OCI-LY1 (cell line): ENCODE measurements around the gene LMTK3.

Experiments
- H2AFZ ChIP-seq: fragments of 200-600 bp; sonication (generic), shearing (Covaris generic); 2 replicates; pipeline ENCODE4 v1.6.0; 2014; ENCODE audit warnings: antibody characterized with exemption, mild to moderate bottlenecking, low read length
- H3F3A ChIP-seq: fragments of 200-600 bp; sonication (generic), shearing (Covaris generic); 2 replicates; pipeline ENCODE4 v1.6.0; 2014; ENCODE audit warnings: mild to moderate bottlenecking, antibody characterized with exemption, low read length, moderate library complexity; ENCODE audit not compliant: insufficient read depth
- H3K27ac ChIP-seq: fragments of 200-600 bp; sonication (generic); 2 replicates; pipeline ENCODE4 v1.5.1; 2014; ENCODE audit warnings: low read length, mixed run types, mild to moderate bottlenecking, low read depth; ENCODE audit not compliant: poor library complexity, severe bottlenecking
- H3K27me3 ChIP-seq: fragments of 200-600 bp; sonication (generic); 2 replicates; pipeline ENCODE4 v1.6.0; 2014; ENCODE audit warnings: antibody characterized with exemption, mild to moderate bottlenecking, low read length, moderate library complexity; ENCODE audit not compliant: insufficient read depth
- H3K36me3 ChIP-seq: fragments of 200-600 bp; sonication (generic); 2 replicates; pipeline ENCODE4 v1.6.1; 2014; ENCODE audit warnings: mild to moderate bottlenecking, antibody characterized with exemption, low read length, moderate library complexity, mixed read lengths; ENCODE audit not compliant: insufficient read depth
- H3K4me1 ChIP-seq: fragments of 200-600 bp; sonication (generic); 2 replicates; pipeline ENCODE4 v1.5.1; 2014; ENCODE audit warnings: mild to moderate bottlenecking, low read length, moderate library complexity; ENCODE audit not compliant: insufficient read depth, severe bottlenecking
- H3K4me2 ChIP-seq: fragments of 200-600 bp; sonication (generic), shearing (Covaris generic); 2 replicates; pipeline ENCODE4 v1.6.1; 2014; ENCODE audit warnings: low read length
- H3K4me3 ChIP-seq: fragments of 200-600 bp; sonication (generic); 2 replicates; pipeline ENCODE4 v1.5.1; 2014; ENCODE audit warnings: low read length, low read depth, mild to moderate bottlenecking, mixed read lengths; ENCODE audit not compliant: poor library complexity, severe bottlenecking
- H3K79me2 ChIP-seq: fragments of 200-600 bp; shearing (Covaris generic); 2 replicates; pipeline ENCODE4 v1.6.1; 2016; ENCODE audit warnings: mixed run types, low read length, mixed read lengths; ENCODE audit not compliant: insufficient read depth
- H3K9ac ChIP-seq: fragments of 200-600 bp; sonication (generic), shearing (Covaris generic); 2 replicates; pipeline ENCODE4 v1.6.1; 2014; ENCODE audit warnings: mild to moderate bottlenecking, low read length, mixed read lengths
- H3K9me2 ChIP-seq: fragments of 200-600 bp; sonication (generic), shearing (Covaris generic); 2 replicates; pipeline ENCODE4 v1.6.1; 2014; ENCODE audit warnings: low read depth, mild to moderate bottlenecking, low read length, mixed read lengths
- H3K9me3 ChIP-seq: fragments of 200-600 bp; shearing (Covaris generic); 2 replicates; pipeline ENCODE4 v1.6.1; 2014; ENCODE audit warnings: low read length, mixed read lengths
- H4K20me1 ChIP-seq: fragments of 200-600 bp; sonication (generic), shearing (Covaris generic); 2 replicates; pipeline ENCODE4 v1.6.0; 2016; ENCODE audit warnings: mild to moderate bottlenecking, low read length; ENCODE audit not compliant: insufficient read depth
- EZH2 ChIP-seq: fragments of 200-600 bp; sonication (generic), shearing (Covaris generic); IDR thresholded peaks from 2 replicates; pipeline ENCODE4 v1.8.0; 2017; ENCODE audit warnings: borderline replicate concordance, mixed run types, mild to moderate bottlenecking, antibody characterized with exemption, low read length, moderate library complexity, mixed read lengths
- TF ChIP-seq, protein P1 (sequence below): fragments of 200-600 bp; sonication (generic), shearing (Covaris generic); IDR thresholded peaks from 2 replicates; pipeline ENCODE4 v1.5.1; 2017; ENCODE audit warnings: mild to moderate bottlenecking, antibody characterized with exemption, low read length, moderate library complexity, mixed read lengths

The LMTK3 gene

DNA sequence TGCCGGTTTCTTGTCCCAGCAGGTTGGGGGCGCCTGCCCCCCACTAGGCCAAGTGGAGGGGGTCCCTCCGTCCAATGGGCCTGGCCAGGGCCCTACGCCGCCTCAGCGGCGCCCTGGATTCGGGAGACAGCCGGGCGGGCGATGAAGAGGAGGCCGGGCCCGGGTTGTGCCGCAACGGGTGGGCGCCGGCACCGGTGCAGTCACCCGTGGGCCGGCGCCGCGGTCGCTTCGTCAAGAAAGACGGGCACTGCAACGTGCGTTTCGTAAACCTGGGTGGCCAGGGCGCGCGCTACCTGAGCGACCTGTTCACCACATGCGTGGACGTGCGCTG, 50.0 kb downstream of the LMTK3 start:
- Histone ChIP-seq H3K4me2 (no peak overlapping the region), H3K9me3 (no peaks in the 10 kb centered on the region), H4K20me1 (no peaks in the 10 kb centered on the region), H3K36me3 (peaks cover 32% of the 10 kb centered on the region), H3K27ac (no peak overlapping the region), H3K4me1 (no peaks in the 10 kb centered on the region), H2AFZ (no peak overlapping the region), H3K9ac (no peak overlapping the region), H3K9me2 (no peaks in the 10 kb centered on the region), H3K79me2 (no peaks in the 10 kb centered on the region), H3K4me3 (no peak overlapping the region), H3K27me3 (no peaks in the 10 kb centered on the region), H3F3A (no peaks in the 10 kb centered on the region)
- TF ChIP-seq EZH2, result no peak
- TF ChIP-seq, protein P1, sequence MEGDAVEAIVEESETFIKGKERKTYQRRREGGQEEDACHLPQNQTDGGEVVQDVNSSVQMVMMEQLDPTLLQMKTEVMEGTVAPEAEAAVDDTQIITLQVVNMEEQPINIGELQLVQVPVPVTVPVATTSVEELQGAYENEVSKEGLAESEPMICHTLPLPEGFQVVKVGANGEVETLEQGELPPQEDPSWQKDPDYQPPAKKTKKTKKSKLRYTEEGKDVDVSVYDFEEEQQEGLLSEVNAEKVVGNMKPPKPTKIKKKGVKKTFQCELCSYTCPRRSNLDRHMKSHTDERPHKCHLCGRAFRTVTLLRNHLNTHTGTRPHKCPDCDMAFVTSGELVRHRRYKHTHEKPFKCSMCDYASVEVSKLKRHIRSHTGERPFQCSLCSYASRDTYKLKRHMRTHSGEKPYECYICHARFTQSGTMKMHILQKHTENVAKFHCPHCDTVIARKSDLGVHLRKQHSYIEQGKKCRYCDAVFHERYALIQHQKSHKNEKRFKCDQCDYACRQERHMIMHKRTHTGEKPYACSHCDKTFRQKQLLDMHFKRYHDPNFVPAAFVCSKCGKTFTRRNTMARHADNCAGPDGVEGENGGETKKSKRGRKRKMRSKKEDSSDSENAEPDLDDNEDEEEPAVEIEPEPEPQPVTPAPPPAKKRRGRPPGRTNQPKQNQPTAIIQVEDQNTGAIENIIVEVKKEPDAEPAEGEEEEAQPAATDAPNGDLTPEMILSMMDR, result no peak

DNA sequence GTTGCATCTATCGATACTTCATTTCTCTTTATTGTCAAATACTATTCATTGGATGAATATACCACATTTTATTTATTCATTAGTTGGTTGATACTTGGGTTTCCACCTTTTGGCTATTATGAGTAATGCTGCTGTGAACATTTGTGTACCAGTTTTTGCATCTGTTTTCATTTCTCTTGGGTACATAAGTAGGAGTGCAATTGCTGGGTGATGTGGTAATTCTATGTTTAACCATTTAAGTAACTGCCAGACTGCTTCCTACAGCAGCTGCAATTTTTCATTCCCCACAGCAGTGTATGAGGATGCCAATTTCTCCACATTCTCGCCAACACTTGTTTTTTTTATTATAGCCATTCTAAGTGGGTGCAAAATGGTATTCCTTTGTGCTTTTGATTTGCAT, 53.6 kb downstream of the LMTK3 start:
- TF ChIP-seq, protein P1, result no peak
- TF ChIP-seq EZH2, result no peak
- Histone ChIP-seq H3K4me2 (no peak overlapping the region), H3F3A (no peaks in the 10 kb centered on the region), H3K9me3 (no peaks in the 10 kb centered on the region), H3K36me3 (peaks cover 67% of the 10 kb centered on the region), H3K9ac (no peak overlapping the region), H2AFZ (no peak overlapping the region), H3K9me2 (no peaks in the 10 kb centered on the region), H4K20me1 (no peaks in the 10 kb centered on the region), H3K4me3 (no peak overlapping the region), H3K79me2 (no peaks in the 10 kb centered on the region), H3K4me1 (no peaks in the 10 kb centered on the region), H3K27ac (no peak overlapping the region), H3K27me3 (no peaks in the 10 kb centered on the region)

DNA sequence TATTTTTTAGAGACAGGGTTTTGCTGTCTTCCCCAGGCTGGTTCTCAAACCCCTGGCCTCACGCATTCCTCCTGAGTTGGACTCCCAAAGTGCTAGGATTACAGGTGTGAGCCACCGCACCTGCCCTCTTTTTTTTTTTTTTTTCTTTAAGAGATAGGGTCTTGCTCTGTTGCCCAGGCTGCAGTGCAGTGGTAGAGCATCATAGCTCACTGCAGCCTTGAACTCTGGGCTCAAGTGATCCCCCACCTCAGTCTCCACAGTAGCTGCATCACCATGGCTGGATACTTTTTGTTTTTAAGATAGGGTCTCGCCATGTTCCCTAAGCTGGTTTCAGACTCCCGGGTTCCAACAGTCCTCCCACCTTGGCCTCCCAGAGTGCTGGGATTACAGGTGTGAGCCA, 54.8 kb downstream of the LMTK3 start:
- Histone ChIP-seq H2AFZ (no peak overlapping the region), H3K4me1 (no peaks in the 10 kb centered on the region), H4K20me1 (no peaks in the 10 kb centered on the region), H3K36me3 (peaks cover 74% of the 10 kb centered on the region), H3K4me2 (no peak overlapping the region), H3K27me3 (no peaks in the 10 kb centered on the region), H3K4me3 (no peak overlapping the region), H3K27ac (no peak overlapping the region), H3F3A (no peaks in the 10 kb centered on the region), H3K9me3 (no peaks in the 10 kb centered on the region), H3K9me2 (no peaks in the 10 kb centered on the region), H3K9ac (no peak overlapping the region), H3K79me2 (no peaks in the 10 kb centered on the region)
- TF ChIP-seq, protein P1, result no peak
- no peak for TF ChIP-seq EZH2
